Measurements from ENCODE around the gene CYP26B1.

The CYP26B1 gene

GRCh38 chr2:72129681-72130340 is 17.9 kb downstream of the CYP26B1 start:
- peak; percentile 20 for DNase-seq (ENCODE audit: low read depth)

DNA sequence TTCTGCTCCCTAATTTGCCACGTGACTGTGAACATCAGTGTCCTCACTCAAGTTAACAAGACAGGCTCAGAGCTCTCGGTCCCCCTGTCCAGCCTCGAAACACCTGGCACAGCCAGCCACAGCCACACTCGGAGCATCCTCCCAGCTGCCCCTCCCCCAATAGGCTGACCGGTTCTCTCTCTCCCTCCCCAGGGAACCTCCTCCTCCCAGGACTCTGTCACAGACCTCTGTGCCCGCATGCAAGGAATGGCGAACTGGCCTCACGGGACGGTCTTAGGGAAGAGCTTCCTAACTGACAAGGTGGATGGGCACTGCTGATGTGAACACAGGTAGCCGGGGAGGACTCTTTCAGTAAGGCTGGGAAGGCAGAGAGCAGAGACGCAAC is 18.8 kb downstream of the CYP26B1 start:
- no peak for DNase-seq (ENCODE audit: low read depth)

DNA sequence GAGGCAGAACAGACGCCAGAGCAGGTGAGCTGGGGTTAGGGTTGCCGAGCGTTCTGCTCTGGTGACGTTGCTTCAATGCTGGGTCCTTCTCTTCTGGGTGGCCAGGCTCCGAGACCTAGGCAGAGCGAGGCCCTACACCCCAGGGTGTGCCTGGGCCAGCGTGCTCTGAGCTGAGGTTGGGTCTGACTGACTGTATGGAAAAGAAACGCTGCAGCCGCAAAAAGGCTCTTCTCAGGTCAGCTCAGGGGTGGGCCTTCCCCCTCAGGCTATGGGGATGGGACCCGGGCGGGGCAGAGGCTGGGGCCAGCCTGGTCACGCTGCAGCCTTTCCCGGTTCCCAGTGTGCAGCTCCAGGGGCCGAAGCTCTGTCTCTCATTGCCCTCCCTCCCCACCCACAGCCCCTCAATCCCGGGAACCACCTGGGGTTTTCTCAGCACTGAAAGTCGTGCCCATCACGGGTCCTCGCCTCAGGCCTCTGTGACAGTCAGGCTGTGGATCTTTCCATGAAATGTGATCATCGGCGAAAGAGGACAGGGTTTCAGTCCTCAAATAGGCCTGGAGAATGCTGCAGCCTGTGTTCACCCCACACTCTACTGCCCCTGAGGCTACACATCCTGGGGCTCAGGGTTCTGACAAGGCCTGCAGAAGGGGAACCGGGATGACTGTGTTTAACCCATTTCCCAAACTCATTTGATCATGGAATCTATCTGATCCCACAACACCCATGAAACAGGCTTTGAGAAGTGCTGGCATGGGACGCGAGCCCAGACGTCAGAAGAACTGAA is 19.4 kb downstream of the CYP26B1 start:
- no peak for DNase-seq (ENCODE audit: low read depth)

DNA sequence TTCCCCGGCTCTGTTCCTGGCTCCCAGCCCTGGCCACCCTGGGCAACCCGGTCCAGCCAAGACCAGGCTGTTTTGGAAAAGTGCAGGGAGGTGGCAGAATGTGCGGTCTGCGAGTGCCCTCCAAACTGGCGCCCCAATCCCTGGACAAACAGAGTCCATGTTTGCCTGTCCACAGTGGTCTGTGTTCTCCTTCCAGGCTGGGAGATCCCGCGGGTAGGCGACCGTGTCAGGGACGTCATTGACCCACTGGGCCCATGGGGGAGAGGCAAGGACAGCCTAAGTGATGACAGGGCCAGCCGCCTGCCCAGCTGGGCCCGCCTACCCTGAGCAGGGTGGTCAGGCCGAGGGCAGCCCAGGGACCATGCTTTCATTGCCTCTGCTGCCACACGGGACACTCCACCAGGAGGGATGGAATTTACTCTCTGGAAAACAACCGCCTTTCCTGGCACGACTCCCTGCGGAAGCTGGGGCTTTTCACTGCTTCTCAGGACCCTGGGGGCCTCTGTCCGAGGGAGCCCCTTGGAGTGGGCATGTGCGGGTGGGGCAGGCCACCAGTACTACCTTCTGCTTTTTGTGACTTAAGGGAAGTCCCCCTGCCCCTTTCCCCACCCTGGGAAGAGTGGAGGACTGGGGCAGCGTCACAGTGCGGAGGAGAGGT is 20.1 kb downstream of the CYP26B1 start:
- DNase-seq (ENCODE audit: low read depth) = no peak

DNA sequence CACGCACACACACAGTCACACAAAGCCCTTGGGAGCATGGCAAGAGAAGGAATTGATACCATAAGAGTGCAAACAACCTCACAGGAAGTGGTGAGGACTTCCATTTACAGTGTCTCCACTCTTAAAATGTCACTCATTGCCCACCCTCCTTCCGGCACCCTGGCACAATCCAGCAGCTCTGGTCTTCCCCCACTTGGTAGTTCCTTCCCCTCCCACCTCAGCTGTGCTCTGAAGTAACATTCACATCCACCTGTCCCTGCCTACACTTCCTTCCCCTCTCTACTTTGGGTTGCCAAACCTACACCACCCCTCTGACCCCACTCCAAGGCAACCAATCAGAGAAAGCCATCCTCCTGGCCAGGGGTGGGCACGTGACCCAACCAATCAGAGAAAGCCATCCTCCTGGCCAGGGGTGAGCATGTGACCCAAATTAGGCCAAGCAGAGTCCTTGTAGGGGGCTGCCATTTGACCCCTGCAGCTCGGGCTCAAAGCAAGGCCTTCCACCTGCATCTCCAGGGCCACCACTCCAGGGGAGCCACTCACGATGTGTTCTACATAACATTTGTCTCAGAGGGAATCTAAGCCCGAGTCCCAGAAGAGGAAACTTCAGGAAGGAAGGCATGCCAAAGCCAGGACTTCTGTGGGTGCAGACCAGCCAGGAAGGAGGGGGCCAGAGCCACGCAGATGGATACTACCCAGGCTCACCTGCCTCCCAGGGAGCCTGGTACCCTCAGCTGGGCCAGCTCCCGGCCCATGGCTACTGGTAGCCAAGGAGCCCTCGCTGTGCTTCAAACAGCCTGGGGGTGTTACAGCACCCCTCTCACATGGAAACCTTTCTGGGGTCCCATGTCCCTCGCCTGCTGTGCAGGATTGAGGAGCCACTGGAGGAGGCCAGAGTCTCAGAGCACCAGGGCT is 21.2 kb downstream of the CYP26B1 start:
- DNase-seq (ENCODE audit: low read depth) = no peak

DNA sequence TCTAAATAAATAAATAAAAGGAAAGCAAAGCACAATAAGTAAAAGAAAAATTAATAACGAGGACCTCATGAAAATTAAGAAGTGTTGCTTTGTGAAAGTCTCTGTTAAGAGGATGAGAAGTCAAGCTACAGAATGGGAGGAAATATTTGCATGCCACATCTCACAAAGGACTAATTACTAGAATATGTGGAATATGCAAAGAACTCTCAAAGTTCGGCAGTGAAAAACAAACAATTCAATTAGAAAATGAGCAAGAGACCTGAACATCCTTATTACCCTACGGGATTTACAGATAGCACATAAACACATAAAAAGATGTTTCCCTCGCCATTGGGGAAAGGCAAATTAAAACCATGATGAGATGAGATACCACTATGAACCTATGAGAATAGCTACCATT is 23.3 kb downstream of the CYP26B1 start:
- DNase-seq (ENCODE audit: low read depth) = no peak

DNA sequence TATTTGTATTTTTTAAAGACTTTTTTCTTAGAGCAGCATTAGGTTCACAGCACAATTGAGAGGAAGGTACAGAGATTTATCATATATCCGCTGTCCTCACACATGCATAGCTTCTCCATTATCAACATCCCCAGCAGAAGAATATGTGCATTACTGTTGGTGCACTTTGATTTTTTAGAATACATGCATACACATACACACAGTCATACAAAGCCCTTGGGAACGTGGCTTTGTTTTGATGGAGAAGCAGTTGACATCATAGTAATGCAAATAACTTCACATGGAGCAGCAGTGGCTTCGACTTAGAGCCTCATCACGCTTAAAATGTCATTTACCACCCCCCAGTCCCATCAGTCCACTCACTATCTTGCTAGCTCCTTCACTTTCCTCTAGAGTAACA is 26.5 kb downstream of the CYP26B1 start:
- no peak for DNase-seq (ENCODE audit: low read depth)

GRCh38 chr2:72118951-72119350 is 28.7 kb downstream of the CYP26B1 start:
- DNase-seq (ENCODE audit: low read depth) = no peak

DNA sequence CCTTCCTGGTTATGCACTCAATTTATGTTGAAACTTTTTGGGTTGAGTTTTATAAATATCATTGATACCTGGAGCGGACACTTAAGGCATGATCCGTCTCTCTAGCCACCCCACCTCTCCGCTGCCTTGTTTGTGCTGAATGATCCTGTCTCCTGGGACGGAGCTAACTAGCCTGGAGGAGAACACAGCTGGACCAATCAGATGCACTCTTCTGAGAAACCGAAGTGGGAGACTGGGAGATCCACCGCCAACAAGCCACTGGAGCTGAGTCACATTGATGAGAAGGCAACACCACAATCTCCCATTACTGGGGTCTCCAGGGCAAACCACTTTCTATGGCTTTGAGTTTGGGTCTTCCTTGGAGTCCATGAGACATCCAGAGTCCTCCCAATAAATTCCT is 29.3 kb downstream of the CYP26B1 start:
- DNase-seq (ENCODE audit: low read depth) = no peak

GRCh38 chr2:72117718-72118117 is 29.9 kb downstream of the CYP26B1 start:
- no peak for DNase-seq (ENCODE audit: low read depth)

DNA sequence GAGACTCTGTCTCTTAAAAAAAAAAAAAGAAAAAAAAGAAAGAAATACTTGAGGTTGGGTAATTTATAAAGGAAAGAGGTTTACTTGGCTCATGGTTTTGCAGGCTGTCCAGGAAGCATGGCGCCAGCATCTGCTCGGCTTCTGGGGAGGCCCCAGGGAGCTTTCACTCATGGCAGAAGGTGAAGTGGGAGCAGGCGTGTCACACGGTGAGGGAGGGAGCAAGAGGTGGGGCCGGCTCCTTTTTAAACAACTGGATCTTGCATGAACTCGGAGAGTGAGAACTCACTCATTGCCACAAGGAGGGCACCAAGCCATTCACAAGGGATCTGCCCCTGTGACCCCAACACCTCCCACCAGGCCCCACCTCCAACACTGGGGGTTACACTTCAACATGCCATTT is 30.6 kb downstream of the CYP26B1 start:
- no peak for DNase-seq (ENCODE audit: low read depth)

GRCh38 chr2:72116081-72116533 is 31.6 kb downstream of the CYP26B1 start:
- no peak for DNase-seq (ENCODE audit: low read depth)

GRCh38 chr2:72115110-72116080 is 32.3 kb downstream of the CYP26B1 start:
- DNase-seq (ENCODE audit: low read depth) = peak; percentile 85

DNA sequence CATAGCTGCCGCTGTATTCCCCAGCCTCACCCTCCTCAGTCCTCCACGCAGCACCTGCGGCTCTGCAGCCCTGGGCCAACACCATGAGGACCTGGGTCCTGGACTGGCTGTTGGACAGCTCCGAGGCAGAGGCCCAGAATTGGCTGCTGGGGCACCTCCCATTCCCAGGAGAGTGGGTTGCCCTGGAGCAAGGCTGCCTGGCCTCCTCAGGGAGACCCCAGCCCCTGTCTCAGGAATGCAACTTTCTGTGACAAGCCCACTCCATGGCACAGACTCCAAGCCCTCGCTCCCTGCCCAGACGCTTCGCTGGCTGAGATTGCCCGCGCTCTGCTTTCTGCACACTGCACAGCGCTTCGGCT is 33.0 kb downstream of the CYP26B1 start:
- no peak for DNase-seq (ENCODE audit: low read depth)

GRCh38 chr2:72113847-72114692 is 33.6 kb downstream of the CYP26B1 start:
- DNase-seq (ENCODE audit: low read depth) = no peak

GRCh38 chr2:72112981-72113846 is 34.4 kb downstream of the CYP26B1 start:
- DNase-seq (ENCODE audit: low read depth) = no peak

- DNase-seq (ENCODE audit: low read depth) = no peak
These were observed 35.3 kb downstream of the CYP26B1 start for GRCh38 chr2:72112401-72112800.

- no peak for DNase-seq (ENCODE audit: low read depth)
These were observed 36.6 kb downstream of the CYP26B1 start for GRCh38 chr2:72111061-72111460.

GRCh38 chr2:72109904-72110303 is 37.8 kb downstream of the CYP26B1 start:
- no peak for DNase-seq (ENCODE audit: low read depth)
